ENCODE results near the gene ZNF432.

DNA sequence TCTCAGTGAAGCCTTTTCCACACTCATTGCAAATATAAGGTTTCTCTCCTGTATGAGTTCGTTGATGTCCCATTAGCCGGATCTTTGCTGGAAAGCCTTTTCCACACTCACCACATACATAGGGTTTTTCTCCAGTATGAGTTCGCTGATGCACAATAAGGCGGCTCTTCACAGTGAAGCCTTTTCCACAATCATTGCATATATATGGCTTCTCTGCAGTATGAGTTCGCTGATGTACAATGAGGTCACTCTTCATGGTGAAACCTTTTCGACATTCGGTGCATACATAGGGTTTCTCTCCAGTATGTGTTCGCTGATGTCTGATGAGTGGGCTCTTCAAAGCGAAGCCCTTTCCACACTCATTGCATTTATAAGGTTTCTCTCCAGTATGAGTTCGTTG is 55.2 kb downstream of the ZNF432 start:
- TF ChIP-seq EZH2phosphoT487 (IDR thresholded peaks at IDR 0.05) (no peak), EZH2 (IDR thresholded peaks at IDR 0.05) (no peak)
- TF ChIP-seq, protein P1, sequence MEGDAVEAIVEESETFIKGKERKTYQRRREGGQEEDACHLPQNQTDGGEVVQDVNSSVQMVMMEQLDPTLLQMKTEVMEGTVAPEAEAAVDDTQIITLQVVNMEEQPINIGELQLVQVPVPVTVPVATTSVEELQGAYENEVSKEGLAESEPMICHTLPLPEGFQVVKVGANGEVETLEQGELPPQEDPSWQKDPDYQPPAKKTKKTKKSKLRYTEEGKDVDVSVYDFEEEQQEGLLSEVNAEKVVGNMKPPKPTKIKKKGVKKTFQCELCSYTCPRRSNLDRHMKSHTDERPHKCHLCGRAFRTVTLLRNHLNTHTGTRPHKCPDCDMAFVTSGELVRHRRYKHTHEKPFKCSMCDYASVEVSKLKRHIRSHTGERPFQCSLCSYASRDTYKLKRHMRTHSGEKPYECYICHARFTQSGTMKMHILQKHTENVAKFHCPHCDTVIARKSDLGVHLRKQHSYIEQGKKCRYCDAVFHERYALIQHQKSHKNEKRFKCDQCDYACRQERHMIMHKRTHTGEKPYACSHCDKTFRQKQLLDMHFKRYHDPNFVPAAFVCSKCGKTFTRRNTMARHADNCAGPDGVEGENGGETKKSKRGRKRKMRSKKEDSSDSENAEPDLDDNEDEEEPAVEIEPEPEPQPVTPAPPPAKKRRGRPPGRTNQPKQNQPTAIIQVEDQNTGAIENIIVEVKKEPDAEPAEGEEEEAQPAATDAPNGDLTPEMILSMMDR (IDR thresholded peaks at IDR 0.05), result no peak
